T-helper 2 cell (primary cell): ENCODE data around the gene ZNF778.

ENCODE experiments used
- DNase-seq, 5 experiments: peaks; one replicate each; pipeline versions ENCODE4 v3.0.0 to v3.0.0-alpha.2; 2012 to 2022

ZNF778 gene

DNA sequence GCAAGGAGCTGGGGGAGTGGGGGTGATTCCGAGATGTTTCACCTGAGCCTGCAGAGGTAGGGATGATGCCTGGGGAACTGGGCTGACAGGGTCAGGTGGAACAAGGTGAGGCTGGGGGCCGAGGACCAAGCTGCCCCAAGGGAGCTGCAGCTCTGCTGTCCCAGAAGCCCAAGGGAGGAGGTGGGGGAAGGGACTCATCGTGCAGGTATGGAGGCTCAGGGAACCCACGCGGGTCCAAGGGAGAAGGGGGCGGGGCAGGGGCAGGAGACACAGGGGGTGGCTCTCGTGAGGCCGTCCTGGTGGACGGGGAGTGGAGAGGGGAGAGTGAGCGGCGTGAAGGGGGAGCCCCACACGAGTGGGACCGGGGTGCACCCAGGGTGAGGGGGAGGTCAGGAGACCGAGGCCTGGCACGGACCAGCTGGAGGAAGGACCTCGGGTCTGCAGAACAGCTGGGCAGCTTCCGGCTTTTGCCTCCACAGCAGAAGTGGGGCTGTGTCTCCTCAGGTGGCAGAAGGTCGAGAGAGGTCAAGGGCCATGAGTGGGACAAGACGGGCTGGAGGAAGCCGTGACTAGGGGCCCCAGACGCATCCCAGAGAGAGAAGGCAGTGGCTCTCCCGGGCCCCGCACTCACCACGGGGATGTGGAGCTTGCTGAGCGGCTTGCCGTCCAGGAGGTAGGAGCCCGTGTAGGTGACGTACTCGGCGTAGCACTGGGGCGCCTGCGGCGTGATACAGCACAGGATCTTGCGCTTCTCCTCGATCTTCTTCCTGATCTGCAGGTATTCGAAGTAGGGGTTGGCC, 61.1 kb downstream of the ZNF778 start:
- DNase-seq, result no peak

DNA sequence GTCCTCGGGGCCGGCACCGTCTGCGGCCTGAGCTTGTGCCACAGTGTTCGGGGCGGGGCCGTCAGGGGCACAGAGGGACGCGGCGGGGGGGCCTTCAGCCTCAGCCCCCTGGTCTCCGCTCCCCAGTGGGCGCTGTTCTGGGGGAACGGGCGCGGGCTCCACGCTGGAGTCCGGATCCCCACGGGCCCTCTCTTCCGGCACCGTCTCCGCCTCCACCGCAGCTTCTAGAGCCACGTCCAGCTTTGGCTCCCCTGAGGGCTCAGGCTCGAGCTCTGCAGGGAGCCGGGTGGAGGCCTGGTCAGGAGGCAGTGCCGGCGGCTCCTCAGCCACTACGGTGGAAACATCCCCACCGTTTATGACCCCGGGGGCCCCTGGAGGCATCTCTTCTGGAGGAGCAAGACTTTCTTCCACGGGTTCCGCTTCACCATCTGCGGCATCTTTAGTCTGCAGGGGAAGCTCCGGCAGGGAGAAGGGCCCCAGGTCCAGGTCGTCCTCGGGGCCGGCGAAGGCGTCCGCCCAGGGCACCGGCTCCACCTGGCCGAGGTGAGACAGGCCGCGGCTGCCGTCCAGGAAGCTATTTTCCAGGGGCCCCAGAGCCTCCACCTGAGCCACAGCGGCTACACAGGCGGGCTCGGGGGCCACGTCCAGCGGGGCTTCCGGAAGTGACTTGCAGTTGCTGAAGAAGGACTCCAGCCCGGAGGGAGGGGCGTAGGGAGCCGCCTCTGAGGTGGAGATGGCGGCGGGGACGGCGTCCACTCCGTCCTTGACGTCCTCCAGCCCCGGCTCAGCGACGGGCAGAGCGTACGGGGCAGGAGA, 62.4 kb downstream of the ZNF778 start:
- DNase-seq, result no peak

- DNase-seq, result no peak
Measured at GRCh38 chr16:89280546-89281188, 63.2 kb downstream of the ZNF778 start.

- DNase-seq, result no peak
Measured at GRCh38 chr16:89281189-89281577, 63.7 kb downstream of the ZNF778 start.

DNA sequence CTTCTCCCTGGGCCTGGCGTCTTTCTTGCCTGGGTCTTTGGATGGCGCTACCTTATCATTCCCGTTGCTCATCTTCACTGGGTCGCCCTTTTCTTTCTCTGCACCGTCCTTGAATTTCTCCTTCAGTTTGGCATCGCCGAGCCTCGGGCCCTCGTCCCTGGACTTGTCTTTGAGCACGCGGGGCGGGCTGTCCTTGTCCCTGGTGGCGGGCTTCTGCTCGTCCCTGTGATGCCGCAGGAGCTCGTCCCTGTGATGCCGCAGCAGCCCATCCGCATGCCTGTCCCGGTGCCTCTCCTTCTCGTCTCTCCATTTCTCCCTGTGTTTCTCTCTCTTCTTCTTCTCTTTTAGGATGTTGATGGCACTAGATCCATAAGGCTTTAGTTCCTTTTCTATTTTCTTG, 64.3 kb downstream of the ZNF778 start:
- DNase-seq, result no peak

- no peak for DNase-seq
Measured at GRCh38 chr16:89282523-89282922, 65.0 kb downstream of the ZNF778 start.

DNA sequence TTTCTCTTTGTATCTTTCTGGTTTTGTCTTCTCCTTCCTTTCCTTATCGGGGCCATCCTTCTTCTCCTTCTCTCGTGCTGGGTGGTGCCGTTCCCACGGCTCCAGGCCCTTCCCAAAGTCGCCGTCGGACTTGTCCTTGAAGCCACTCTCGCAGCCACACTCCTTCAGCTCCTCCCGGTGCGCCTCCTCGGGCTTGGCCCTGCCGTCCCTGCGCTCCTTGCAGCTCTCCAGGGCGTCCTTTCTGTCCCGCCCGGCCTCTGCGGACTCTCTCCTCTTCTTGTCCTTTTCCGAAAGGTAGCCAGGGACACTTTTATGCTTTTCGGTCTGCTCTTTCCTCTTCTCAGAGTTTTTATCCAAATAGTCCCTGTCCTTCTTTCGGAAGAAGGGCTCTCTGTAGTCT, 65.9 kb downstream of the ZNF778 start:
- no peak for DNase-seq

DNA sequence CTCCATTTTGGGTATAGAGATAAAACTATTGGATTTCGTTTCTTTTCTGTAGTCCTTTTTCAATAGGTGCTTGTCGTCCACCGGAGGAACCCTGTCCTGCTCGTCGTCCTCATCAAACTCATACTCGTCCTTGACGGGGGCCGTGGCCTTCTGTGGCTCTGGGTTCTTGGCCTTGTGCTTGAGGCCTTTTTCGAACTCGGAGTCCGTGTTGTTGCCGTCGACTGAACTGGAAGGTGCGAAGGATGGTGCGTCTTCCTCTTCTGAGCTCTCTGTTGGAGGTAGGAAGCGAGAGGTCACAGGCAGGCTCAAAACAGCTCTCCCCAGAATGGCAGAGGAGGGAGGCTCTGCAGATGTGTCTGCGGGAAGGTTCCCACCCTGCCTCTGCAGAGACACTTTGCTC, 67.9 kb downstream of the ZNF778 start:
- DNase-seq, result no peak

DNA sequence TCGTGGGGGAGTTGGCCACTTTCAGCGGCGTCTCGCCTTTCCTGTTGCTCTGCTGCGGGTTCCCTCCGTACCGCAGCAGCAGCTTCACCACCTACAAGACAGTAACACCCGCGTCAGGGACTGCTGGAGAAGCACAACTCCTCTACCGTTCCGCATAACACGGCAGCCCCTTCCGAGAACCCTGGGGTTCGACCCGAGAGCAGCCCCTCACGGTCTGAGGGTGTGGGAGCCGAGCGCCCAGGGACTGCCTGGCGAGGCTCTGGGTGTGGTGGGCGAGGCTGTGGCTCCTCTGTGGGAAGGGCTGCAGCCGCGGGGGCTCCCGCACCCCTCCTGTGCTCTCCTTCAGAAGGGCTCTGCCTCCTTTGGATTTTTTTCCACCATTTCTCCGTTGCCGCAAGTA, 68.6 kb downstream of the ZNF778 start:
- no peak for DNase-seq
